Amygdala (tissue), 56 donors: ENCODE data around the gene SEMA4G.

ENCODE experiments used
- DNase-seq, 56 donors: peaks; one replicate each; lab custom pipeline; 2025; lab: John Stamatoyannopoulos, UW

The SEMA4G gene

GRCh38 chr10:100969187-100970075 is at the start of gene SEMA4G:
TSS of gene SEMA4G (plus strand) at chr10:100969504. CDS start at chr10:100972913, 3,409 bp downstream.
- DNase-seq: peak in 15 of 56 donors; percentile 9 to 57 (median 29)

DNA sequence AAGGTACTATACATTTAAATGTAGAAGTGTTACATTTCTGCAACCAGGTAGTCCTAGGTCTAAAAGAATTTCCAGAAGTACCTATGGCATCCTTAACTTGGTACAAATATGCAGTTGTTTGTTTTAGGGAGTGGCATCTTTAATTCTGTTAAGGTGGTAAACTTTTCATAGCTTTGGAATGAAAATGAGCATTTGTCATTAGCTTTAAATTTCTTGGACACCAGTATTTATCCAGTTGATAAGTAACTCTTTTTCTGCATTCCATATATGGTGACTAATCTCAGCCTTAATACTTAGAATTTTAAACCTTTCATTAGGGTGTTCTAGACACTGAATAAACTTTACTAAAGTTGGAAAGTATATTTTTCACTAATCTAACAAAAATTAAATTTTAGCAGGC is 45.7 kb upstream of the SEMA4G start:
- no peak for DNase-seq

DNA sequence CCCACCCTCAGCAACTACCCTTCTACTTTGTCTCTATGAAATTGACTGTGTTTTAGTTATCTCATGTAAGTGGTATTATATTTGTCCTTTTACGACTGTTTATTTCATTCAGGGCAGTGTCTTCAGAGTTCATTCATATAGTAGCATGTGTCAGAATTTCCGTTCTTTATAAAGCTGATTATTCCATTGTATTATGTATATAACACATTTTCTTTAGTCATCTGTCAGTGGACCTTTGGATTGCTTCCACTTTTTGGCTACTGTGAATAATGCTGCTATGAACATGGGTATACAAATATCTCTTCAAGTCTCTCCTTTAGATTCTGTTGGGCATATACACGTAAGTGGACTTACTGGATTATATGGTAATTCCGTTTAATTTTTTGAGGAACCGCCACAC is 42.0 kb upstream of the SEMA4G start:
- DNase-seq: no peak

DNA sequence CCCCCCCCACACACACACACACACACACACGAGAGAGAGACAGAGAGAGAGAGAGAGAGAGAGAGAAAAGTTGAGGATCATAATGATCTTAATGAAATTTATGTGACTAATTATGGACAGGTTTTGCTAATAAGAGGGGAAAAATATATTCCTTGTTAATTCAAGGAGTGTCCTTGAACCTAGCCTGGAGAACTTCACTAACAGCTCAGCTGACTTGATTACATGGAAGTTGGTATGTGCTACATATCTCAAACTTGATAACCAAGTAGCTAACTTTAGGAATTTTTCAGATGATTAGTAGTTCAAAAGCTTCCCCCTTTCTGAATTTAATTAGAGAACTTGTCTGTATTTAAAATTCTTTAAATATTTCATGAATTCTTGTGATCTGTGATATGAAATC is 41.3 kb upstream of the SEMA4G start:
- DNase-seq: no peak

DNA sequence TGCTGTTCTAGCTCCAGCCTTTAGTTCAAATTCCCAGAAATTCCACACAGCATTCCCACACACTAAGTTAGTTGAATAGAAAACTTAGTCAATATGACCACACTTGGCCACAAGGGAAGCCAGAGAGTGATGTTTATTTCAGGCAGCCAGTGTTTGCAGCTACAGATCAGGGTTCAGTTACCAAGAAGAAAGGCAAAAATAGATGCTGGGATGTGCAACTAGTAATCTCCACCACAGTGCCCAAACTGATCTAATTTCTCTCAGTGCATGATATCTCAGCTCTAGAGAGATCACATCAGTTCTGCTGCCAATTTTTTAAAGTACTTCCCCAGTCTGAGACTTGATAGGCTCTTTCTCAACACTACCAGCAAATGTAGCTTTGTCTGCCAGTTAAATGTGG is 38.9 kb upstream of the SEMA4G start:
- peak in 2 of 56 donors; percentile 0 to 5 for DNase-seq

GRCh38 chr10:100934084-100934659 is 35.1 kb upstream of the SEMA4G start:
- no peak for DNase-seq

DNA sequence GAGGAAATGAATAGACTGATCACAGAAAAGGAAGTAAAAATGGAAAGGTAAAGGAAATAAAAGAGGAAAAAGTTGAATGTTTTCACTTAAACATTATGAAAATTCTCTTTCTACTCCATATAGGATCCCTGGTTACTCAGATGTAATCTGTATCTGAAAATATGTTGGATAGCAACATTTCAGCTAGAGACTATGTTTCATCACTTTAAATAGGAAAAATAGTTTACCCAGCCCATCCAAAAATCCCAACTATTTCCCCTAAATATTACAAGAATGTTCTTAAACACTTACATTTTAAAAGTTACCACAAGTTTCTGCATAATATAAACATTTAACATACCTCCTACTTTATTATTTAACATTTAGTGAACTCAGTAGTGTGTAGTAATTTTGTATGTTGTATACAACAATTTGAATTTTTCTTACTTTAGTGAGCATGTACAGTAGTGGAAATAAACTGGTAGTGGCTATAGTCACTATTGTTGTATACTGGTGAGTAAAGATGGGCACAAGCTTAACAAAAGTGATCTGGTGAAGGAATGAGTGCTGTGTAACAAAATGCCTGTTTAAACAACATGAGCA is 29.4 kb upstream of the SEMA4G start:
- no peak for DNase-seq

GRCh38 chr10:100942229-100942628 is 27.1 kb upstream of the SEMA4G start:
- no peak for DNase-seq

GRCh38 chr10:100943508-100943907 is 25.8 kb upstream of the SEMA4G start:
- no peak for DNase-seq

GRCh38 chr10:100945754-100946153 is 23.6 kb upstream of the SEMA4G start:
- DNase-seq: no peak

DNA sequence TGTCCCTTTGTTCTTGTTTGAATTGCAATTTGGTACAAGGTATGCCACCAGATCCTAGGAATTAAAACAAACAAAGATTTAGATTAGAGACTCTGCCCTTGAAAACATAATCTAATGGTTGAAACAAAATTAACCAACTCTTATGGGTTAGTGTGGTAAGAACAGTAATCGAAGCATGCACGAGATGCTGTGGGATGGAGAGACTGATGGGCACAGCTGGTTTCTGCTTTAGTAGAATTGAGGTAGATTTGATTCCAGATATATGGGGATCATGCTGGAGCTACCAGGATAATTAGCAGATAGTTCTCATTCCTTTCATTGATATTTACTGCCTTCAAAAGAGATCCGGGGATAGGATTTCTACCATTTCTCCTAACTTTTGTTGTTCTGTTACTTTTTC is 20.4 kb upstream of the SEMA4G start:
- no peak for DNase-seq

GRCh38 chr10:100960251-100960650 is 9.1 kb upstream of the SEMA4G start:
- DNase-seq: no peak

DNA sequence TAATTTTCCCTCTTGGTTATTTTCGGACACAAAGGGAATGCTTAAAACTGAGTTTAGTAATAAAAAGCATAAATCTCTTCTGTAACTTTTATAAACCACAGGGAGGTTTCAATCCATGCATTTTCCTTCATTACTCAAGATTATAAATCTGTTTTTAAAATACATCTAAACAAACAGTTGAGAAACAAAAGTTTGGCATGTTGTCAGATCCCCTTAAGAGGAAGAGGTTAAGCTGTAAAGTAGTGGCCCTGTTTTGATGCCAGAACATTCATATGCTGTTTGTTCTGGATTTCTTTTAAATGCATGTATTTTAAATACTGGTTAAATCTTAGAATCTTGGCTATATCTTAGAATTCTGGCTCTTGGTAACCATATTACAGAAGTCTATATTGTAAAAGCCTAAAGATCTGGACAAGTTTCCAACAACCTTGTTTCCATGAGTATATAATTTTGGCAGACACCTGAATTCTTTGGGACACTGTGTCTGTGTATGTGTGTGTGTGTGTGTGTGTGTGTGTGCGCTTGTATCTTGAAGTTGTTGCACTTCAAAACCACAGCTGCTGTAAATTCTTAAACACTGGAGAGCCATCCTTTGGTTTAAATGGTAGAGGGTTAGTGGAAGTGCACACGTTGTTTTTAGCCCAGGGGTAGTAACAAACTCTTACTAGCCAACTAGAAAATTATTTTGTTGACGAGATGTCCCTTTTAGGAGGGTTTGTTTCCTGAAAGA is 6.8 kb upstream of the SEMA4G start:
- DNase-seq: no peak

- no peak for DNase-seq
These were observed 5.5 kb upstream of the SEMA4G start for GRCh38 chr10:100963826-100964225.

GRCh38 chr10:100965820-100966219 is 3.5 kb upstream of the SEMA4G start:
- DNase-seq: no peak

DNA sequence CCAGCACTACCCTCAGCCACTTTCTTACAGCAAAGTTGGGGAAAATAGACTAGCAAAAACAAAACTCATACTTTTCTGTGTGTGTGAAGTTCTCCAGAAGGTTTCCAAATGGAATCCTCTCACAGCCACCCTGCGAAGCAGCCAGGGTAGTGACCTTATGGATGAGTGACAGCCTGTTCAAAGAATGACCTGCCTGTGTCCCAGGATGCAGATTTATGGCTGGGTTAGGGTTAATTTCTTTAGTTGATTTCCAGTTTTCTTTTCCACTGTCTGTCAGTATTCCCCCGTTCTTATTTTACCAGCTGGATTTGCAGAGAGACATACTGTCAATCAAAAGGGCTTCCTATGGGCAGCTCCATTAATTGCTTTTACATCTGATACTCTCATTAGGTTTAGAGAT is 2.4 kb upstream of the SEMA4G start:
- no peak for DNase-seq

- DNase-seq: no peak
These were observed 2.0 kb upstream of the SEMA4G start for GRCh38 chr10:100967332-100967731.

DNA sequence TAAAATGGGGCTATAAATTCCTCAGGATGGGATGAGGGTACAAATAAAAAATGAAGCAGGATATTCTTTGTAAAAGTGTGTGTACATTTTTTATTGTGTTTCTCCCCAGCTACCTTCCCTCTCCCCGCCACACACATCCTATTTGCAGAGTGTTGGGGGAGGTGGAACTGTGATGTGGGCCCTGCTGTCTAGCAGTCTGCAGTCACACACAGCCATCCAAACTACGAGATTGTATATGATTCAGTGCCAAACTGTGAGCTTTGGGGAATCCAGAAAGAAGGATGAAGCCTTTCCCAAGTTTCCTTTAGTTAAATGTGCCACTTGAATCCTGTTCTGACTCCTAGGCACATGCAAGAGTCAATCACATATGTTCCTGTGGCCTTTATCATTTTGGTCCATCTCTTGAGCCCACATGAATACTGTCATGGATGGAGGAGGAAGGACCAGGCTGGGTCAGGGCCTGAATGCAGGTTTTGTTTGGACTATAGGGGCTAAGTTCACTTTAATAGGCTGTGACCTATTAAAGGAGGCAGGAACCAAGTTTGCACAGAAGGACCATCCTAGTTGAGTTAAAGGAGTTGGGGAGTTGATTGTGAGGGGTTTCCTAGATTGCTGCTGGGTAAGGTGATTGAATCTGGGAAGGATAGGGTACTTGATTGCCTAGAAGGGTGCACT is 1.1 kb upstream of the SEMA4G start:
- peak in 4 of 56 donors; percentile 6 to 22 (median 16) for DNase-seq

GRCh38 chr10:100968863-100969186 is 479 bp upstream of the SEMA4G start:
- DNase-seq: no peak

DNA sequence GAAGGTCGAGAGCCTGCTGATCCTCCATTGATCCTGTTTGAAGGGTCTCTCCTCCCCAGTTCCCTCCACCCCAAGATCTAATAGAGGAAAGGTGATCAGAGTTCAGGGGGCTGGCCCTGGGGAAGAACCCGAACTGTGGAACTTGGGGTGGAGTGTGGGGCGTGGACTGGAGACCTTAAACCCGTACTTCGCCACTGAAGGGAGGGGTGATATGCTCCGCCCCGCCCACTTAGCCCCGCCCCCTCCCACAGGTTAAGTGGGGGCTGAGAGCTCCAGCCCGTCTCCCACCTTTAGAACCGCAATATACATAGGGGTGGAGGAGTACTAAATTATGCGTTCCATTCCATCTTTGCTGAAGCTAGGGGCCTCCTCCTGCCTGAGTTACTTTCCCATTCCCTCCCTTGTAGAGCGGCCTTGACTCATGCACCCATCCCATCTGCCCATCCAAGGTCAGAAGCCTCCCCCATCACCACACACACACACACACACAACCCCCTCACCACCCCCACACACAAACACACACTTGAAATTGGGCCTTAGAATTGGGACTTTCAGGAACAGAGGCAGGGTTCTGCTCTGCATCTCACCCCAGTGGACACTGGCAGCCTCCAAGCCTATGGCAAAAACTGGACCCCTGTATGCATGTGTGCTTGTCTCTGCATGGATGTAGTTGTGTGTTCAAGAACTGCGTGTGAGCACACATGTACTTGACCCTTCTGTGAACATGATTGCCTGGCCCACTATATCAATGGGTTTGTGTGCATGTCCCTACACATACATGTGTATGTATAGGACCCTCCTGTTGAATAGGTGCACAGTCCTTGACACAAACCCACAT is 991 bp downstream of the SEMA4G start:
- peak in 1 of 56 donors; percentile 37 for DNase-seq
